Measurements from ENCODE around the gene FLT1. TPM values are rescaled to one million over a fixed set of nuclear protein-coding genes. Genes with fewer than 3 reads are reported as not detected.

FLT1 gene
- total RNA-seq, 6 experiments from 2014 or later = 80.5 to 118 (median 91.0) TPM

GRCh38 chr13:28410096-28410495, 84.8 kb downstream of the FLT1 start:
- no peak for DNase-seq
- Mint-ChIP-seq H3K4me1 (ENCODE audit: low read depth) (peaks cover 39% of the 10 kb centered on the region), H3K36me3 (ENCODE audit: low read depth) (peaks cover 29% of the 10 kb centered on the region), H3K4me3 (no peak overlapping the region), H3K27me3 (ENCODE audit: insufficient read depth) (peaks cover 4% of the 10 kb centered on the region), H3K27ac (no peak overlapping the region), H3K9me3 (no peaks in the 10 kb centered on the region)
- TF ChIP-seq CTCF (IDR thresholded peaks at IDR 0.05) = no peak

- peaks cover 39% of the 10 kb centered on the region for H3K4me1 Mint-ChIP-seq (ENCODE audit: low read depth)
- no peak for TF ChIP-seq CTCF (IDR thresholded peaks at IDR 0.05)
- H3K27ac Mint-ChIP-seq = no peak overlapping the region
- H3K36me3 Mint-ChIP-seq (ENCODE audit: low read depth) = peaks cover 29% of the 10 kb centered on the region
- H3K27me3 Mint-ChIP-seq (ENCODE audit: insufficient read depth) = peaks cover 4% of the 10 kb centered on the region
- H3K4me3 Mint-ChIP-seq = no peak overlapping the region
- no peak for DNase-seq
- H3K9me3 Mint-ChIP-seq = no peaks in the 10 kb centered on the region
Observed at GRCh38 chr13:28409648-28410047, 85.3 kb downstream of the FLT1 start.

GRCh38 chr13:28408863-28409262, 86.1 kb downstream of the FLT1 start:
- Mint-ChIP-seq H3K36me3 (ENCODE audit: low read depth) (peaks cover 26% of the 10 kb centered on the region), H3K9me3 (no peaks in the 10 kb centered on the region), H3K4me3 (no peak overlapping the region), H3K4me1 (ENCODE audit: low read depth) (peaks cover 39% of the 10 kb centered on the region), H3K27me3 (ENCODE audit: insufficient read depth) (peaks cover 4% of the 10 kb centered on the region), H3K27ac (no peak overlapping the region)
- no peak for TF ChIP-seq CTCF (IDR thresholded peaks at IDR 0.05)
- no peak for DNase-seq

- Mint-ChIP-seq H3K9me3 (no peaks in the 10 kb centered on the region), H3K4me3 (no peak overlapping the region), H3K27ac (no peak overlapping the region), H3K36me3 (ENCODE audit: low read depth) (peaks cover 26% of the 10 kb centered on the region), H3K27me3 (ENCODE audit: insufficient read depth) (peaks cover 4% of the 10 kb centered on the region), H3K4me1 (ENCODE audit: low read depth) (peaks cover 39% of the 10 kb centered on the region)
- TF ChIP-seq CTCF (IDR thresholded peaks at IDR 0.05) = no peak
- DNase-seq = no peak
Observed at GRCh38 chr13:28408235-28408848, 86.6 kb downstream of the FLT1 start.

GRCh38 chr13:28406733-28407266, 88.1 kb downstream of the FLT1 start:
- H3K4me3 Mint-ChIP-seq = no peak overlapping the region
- no peak overlapping the region for H3K27ac Mint-ChIP-seq
- H3K9me3 Mint-ChIP-seq = no peaks in the 10 kb centered on the region
- peaks cover 4% of the 10 kb centered on the region for H3K27me3 Mint-ChIP-seq (ENCODE audit: insufficient read depth)
- DNase-seq = no peak
- H3K36me3 Mint-ChIP-seq (ENCODE audit: low read depth) = peaks cover 30% of the 10 kb centered on the region
- peaks cover 48% of the 10 kb centered on the region for H3K4me1 Mint-ChIP-seq (ENCODE audit: low read depth)
- TF ChIP-seq CTCF (IDR thresholded peaks at IDR 0.05) = no peak
